HG03354 (cell line): ENCODE results near the gene ADAR.
"Not testable (repeated sequence)": the region's sequence is repeated elsewhere in the genome, so short reads cannot be mapped to it uniquely, and the experiment has no call there.

Experiments used
- ATAC-seq: cut with Tn5 transposase; IDR thresholded peaks from one replicate; pipeline ENCODE4 v1.9.1; 2021; ENCODE audit warnings: mild to moderate bottlenecking; ENCODE audit not compliant: unreplicated experiment, poor library complexity, severe bottlenecking

The ADAR gene, protein sequence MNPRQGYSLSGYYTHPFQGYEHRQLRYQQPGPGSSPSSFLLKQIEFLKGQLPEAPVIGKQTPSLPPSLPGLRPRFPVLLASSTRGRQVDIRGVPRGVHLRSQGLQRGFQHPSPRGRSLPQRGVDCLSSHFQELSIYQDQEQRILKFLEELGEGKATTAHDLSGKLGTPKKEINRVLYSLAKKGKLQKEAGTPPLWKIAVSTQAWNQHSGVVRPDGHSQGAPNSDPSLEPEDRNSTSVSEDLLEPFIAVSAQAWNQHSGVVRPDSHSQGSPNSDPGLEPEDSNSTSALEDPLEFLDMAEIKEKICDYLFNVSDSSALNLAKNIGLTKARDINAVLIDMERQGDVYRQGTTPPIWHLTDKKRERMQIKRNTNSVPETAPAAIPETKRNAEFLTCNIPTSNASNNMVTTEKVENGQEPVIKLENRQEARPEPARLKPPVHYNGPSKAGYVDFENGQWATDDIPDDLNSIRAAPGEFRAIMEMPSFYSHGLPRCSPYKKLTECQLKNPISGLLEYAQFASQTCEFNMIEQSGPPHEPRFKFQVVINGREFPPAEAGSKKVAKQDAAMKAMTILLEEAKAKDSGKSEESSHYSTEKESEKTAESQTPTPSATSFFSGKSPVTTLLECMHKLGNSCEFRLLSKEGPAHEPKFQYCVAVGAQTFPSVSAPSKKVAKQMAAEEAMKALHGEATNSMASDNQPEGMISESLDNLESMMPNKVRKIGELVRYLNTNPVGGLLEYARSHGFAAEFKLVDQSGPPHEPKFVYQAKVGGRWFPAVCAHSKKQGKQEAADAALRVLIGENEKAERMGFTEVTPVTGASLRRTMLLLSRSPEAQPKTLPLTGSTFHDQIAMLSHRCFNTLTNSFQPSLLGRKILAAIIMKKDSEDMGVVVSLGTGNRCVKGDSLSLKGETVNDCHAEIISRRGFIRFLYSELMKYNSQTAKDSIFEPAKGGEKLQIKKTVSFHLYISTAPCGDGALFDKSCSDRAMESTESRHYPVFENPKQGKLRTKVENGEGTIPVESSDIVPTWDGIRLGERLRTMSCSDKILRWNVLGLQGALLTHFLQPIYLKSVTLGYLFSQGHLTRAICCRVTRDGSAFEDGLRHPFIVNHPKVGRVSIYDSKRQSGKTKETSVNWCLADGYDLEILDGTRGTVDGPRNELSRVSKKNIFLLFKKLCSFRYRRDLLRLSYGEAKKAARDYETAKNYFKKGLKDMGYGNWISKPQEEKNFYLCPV

DNA sequence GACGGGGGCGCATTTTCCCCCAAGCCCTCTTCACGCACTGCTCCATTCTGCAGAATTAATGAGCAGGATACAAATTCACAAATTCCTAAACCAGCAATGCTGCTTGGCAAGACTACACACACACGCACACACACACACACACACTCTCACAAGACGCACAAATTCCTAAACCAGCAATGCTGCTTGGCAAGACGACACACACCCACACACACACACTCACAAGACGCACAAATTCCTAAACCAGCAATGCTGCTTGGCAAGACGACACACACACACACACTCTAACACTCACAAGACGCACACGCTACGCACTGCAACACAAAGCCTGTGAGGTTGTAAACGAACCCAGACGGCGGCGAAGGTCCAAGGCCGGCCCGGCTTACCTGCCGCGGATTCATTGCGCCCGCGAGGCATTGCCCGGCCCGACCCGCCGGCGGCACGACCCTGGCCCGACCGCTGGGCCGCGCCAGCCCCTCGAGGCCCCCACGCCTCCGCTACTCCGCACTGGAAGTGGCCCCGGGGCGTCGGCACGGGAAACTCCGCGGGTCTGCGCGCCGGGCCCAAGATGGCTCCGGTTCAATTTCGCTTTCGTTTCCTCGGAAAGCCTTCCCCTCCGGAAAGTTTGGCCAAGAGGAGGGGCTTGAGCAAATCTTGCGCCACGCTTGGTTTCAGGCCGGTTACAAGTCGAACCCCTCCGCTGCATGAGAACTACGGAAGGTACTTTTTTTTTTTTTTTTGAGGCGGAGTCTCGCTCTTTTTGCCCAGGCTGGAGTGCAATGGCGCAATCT is at the start of gene ADAR:
Gene ADAR, minus strand, starts transcription at position 578 of the 788 bp plus-strand sequence. Its CDS starts 180 bp downstream, at position 398.
- peak; percentile 76 for ATAC-seq

DNA sequence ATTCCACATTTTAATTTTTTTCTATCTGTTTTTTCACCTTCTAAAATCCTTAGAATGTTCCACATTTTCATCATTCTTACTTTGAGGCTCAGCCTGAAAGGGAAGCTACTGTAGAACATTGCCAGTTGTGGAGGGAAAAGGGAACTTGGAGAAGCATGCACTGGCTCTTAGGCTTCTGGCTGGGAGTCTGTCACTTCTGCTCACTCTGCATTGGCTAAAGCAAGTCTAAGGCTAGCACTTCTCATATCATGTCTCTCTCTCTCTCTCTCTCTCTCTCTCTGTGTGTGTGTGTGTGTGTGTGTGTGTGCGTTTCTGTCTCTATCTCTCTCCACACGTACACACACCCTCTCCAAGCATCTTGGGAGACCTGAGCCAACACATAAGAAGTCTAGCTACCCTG is 49.6 kb upstream of the ADAR start:
- ATAC-seq: no peak

DNA sequence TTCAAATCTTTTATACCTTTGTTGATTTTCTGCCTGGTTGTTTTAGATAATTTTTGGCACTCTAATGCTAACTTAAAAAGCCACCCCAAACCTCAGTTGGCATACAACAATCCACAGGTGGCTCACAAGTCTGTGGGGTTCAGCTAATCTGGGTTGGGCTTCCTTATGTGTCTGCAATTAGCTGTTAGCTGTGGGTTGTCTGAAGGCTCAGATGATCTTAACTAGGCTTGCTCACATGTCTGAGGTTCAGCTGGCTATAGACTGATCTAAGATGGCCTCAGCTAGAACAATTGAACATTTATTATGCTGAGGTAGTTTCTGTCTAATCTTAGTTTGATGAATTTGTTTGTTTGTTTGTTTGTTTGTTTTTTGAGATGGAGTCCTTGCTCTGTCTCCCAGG is 44.9 kb upstream of the ADAR start:
- no peak for ATAC-seq

DNA sequence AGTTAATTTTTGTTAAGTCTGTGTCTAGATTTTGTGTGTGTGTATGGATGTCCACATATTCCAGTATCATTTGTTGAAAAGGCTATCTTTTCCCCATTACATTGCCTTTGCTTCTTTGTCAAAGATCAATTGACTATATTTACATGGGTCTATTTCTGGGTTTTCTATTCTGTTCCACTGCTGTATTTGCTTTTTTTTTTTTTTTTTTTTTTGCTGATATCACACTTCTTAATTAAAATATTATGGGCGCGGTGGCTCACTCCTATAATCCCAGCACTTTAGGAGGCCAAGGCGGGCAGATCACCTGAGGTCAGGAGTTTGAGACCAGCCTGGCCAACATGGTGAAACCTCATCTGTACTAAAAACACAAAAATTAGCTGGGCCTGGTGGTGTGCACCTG is 36.7 kb upstream of the ADAR start:
- not testable (repeated sequence) for ATAC-seq

DNA sequence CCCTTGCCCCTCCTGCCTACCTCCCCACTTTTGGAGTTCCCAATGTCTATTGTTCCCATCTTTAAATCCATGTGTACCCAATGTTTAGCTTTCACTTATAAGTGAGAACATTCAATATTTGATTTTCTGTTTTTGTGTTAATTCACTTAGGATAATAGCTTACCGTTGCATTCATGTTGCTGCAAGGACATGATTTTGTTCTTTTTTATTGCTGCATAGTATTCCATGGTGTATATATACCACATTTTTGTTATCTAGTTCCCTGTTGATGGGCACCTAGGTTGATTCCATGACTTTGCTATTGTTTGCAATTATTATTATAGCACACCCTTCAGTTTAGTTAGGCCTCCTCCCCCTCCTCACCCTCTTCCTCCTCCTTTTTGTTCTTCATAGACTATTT is 33.5 kb upstream of the ADAR start:
- ATAC-seq: no peak

DNA sequence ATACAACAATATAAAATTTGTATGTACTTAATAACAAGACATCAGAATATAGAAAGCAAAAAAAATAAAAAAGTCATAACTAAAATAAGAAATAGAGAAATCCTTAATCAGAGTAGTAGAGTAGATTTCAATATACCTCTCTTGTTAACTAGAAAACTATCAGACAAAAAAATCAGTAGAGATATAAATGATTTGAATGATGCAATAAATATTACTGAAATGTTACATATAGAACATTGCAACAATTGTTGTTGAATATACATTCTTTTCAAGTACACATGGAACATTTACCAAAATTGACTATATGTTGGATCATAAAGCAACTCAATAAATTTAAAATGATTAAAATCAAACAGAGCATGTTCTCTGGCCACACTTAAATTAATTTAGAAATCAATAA is 31.9 kb upstream of the ADAR start:
- ATAC-seq: no peak

DNA sequence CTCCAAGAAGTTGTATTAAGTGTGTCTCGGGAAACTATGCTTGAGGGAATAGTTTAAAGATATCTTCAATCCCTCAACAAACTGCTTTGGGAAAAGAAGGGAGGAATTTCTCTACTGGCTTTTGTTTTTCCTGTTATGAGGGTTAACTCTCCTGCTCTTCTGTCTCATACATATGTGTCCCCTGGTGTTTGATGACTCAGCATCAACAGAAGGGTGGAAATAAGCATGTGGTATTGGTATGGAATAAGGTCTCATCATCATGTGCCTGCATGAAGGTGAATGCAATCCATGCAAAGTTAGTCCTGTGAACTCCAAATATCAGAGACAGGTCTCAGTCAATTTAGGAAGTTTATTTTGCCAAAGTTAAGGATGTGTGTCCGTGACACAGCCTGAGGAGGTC is 27.2 kb upstream of the ADAR start:
- no peak for ATAC-seq

DNA sequence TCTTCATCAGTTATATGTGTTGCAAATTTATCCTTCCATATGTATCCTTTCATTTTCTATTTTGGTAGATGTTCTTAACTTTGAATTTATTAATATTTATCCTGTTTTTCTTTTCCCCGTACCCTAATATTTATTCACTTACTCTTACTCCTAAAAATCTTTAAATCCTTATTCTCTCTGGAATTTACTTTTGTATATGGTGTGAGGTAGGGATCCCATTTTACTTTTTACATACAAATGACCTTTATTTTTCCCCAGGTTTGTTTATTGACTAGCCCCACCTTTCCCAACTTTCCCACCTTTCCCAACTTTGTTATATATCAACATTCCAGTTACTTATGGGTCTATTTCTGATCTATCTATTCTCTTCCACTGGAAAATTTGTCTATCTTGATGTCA is 21.7 kb upstream of the ADAR start:
- no peak for ATAC-seq

DNA sequence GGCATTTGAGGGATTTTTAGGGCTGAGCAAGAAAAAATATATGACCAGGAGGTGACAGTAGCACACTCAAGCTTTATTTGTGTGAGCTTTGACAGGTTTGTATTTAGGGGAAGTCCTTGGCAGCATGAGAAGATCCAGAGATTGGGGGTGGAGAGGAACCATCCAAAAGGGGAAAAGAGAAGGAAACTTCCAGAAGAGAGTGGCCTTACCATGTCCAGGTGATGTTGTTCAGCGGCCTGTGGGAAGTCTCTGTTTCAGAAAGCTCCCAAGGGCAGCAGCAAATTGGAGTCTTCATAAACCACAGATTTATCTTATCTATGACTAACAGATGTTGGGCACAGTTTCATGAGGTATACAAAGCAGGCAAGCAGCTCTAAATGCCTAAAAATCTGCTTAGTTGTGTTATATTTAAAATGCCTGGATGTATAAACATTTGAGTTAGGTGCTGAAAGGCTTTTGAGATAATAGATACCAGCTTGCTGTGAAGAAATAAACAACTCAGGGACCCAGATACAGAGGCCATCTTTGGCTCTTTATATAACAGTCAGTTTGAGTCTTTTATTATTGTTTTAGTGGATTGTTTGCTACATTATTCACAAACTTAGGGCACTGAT is 21.2 kb upstream of the ADAR start:
- no peak for ATAC-seq

DNA sequence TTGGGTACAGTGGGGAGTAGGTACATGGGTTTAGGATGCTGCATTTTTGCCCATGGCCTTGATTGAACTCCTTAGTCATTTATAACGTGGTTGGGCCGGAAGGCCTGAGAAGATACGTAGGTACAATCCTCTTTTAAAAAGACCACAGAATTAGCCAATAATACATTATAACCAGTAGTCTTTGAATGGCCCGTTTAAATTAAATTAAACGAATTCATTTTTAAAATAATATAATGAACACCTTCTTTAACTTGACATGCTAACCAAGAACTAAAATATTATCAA is 20.1 kb upstream of the ADAR start:
- peak; percentile 16 for ATAC-seq

DNA sequence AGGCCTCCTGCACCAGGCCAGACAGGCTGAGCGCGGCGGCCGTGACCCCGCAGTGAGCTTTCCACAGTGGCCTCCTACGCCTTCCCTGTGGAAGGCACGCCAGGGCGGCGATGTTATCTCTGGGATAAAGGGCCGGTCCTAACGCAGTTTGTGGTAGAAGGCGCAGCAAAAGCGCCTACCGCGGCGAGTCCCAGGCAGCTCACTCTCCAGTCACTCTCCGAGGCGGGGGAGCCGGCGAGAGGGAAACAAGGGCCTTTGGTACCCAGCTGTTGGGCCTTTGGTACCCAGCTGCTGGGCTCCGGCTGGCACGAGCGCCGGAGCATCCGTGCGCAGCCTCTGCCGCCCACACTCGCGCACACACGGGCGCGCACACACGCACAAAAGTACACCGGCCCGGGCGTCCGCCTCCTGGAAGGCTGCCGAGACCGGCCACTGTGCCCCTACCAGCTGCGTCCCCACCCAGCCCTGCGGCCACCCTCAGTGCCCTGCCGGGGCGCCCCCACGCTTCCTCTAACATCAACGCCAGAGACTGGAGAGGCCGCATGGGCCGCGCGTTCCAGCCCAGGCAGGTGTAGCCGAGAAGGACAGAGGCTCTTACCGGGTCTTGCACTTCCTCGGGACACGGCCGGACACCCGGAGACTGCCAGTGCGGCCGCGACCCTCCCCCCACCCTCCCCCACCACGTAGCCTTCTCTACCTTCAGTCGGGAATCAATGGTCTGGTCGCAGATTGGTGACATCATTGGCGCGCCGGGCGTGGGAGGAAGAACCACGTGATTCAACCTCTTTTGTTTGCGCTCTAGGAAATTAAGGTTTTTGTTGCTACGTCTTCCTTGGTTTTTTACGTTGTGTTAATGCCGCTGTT is 19.5 kb upstream of the ADAR start:
- peak; percentile 66 for ATAC-seq

DNA sequence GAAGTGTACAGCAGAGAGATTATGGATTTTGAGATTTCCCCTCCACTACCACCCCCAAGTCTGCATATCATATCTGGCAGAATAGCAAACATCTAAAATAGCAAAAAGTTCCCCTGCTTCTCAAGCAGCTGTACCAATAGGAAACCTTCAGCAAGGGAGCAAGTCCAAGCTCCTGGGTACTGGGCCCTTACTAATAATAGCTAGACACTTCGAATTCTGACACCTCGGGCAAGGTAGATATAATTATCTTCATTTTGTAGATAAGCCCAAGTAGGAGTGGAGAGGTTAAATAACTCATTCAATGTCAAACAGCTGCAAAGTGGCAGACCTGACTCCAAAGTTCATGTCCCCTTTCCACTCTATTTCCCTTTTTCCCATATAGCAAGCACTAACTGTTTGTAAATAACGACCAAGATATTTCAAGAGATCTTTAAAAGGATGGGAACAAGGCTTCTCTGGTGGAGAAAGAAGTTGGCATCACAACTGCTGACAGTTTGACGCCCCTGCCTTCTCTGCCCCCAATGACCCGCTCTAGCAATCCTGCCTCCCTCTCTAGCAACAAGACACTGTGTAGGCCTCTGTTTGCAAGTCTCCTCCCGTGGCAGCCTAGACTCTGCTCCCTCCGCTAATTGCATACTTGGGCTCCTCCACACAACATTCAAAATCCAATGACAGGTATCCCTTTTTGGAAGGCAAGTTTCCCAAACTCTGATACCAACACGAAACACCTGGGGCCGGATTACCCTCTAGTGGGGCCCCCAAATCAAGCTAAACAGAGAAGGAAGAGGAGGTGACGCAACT is 18.7 kb upstream of the ADAR start:
- ATAC-seq: peak; percentile 29

DNA sequence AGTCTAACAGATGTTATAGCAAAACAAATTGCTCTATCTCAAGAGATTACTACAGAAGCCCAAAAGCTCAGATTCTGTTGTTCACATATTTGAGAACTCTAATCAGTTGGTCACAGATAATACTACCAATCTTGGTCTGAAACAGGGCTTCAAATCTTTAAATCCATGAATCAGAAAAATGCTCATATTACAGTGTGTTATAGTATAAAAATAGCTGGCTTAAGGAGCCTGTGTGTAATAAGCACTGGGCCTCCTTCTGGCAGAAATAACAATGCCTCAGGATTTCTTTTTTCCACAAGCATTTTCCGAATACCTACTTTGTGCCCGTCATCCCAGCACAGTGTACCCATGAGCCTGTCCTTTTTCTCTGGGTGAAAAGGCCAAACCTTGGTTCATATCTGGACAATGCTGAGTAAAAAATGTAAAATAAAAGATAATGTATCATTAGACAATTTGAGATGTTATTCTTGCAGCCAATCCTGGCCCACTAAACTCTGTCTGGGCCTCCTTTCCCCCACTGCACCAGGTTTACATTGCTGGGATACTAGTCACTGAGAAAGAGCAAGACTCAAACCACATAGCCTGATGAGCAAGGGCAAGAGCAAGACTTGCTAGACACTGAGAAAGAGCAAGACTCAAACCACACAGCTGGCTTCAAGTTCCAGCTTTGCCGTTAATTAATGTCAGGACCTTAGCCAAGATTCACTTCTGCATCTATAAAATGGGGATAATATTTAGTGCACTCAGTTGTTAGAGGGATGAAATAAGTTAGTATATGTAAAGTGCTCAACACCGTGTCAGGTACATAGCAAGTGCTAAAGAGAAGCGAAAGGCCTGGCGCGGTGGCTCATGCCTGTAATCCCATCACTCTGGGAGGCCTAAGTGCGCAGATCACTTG is 17.0 kb upstream of the ADAR start:
- ATAC-seq: no peak

DNA sequence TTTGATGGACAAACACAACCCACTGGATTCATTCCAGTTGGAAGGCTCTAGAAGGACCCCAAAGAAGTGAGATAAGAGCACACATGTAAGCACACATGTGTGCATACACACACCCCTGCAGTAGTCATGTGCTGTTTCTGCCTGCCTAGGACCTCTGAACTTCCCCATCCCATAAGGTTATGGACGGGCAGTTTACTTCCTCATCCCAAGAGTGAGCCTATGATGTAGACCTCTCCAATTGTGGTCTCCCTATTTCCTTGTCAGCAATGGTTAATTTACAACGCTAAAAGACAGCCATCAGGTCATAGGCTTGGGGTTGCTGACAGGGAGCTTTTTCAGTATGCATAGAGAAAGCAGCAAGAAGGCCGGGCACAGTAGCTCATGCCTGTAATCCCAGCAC is 15.4 kb upstream of the ADAR start:
- ATAC-seq: no peak

DNA sequence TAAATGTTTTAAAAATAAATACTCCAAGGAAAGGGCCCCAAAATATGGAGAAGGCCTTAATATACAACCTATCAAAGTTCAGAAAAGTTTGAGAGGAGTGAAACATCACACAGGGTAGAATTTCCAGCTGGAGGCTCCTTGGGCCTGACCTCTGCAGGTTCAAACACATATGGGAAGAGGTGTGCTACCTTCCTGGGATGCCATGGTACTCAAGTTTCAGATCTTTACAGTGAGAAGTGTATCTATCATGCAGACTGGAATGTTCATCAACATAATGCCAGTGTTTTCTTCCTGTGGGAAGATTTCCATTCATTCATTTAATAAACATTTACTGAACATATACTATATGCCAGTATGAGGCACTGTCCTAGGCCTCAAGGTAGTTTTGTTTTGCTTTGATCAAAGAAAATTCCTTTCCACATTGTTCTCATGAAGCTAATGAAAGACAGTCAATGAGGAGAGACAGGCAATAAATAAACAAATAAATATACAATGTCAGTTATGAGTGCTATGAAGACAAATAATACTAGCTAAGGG is 14.6 kb upstream of the ADAR start:
- no peak for ATAC-seq

DNA sequence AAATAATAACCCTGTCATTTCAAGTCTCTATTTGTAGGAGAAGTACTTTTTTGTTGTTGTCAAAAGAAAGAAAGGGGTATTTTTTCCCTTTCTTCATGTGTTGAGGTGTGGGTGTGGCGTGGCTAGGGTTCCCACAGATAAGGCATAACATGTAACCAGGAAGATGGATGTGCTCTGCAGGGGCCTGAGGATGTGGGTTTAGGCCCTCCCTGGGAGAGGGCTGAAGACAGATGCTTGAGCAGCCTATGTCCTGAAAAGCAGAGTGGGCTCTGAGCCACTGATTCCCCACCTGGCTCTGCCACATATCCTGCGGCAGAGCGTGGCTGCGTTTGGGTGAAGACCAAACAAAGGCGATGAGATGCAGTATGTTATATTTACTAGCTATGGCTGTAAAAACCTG is 13.9 kb upstream of the ADAR start:
- no peak for ATAC-seq
